ENCODE data around the gene MYPOP. TPM values are rescaled to one million over a fixed set of nuclear protein-coding genes. Genes with fewer than 3 reads are reported as not detected.

Gene MYPOP
- total and polyA plus RNA-seq, 9 of the 15 experiments (the other 6 are each of a cell fraction or from before 2014, with no cell fraction given): 0.32 to 7.6 (median 1.6) TPM

GRCh38 chr19:45901912-45902650 lies at the start of gene MYPOP (continued):
- TF ChIP-seq, protein P1, sequence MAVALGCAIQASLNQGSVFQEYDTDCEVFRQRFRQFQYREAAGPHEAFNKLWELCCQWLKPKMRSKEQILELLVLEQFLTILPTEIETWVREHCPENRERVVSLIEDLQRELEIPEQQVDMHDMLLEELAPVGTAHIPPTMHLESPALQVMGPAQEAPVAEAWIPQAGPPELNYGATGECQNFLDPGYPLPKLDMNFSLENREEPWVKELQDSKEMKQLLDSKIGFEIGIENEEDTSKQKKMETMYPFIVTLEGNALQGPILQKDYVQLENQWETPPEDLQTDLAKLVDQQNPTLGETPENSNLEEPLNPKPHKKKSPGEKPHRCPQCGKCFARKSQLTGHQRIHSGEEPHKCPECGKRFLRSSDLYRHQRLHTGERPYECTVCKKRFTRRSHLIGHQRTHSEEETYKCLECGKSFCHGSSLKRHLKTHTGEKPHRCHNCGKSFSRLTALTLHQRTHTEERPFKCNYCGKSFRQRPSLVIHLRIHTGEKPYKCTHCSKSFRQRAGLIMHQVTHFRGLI (CRISPR knock-in tag; IDR thresholded peaks at IDR 0.05): peak; percentile 96; the same call in 1 of the 2 replicates
- TF ChIP-seq, protein P2, sequence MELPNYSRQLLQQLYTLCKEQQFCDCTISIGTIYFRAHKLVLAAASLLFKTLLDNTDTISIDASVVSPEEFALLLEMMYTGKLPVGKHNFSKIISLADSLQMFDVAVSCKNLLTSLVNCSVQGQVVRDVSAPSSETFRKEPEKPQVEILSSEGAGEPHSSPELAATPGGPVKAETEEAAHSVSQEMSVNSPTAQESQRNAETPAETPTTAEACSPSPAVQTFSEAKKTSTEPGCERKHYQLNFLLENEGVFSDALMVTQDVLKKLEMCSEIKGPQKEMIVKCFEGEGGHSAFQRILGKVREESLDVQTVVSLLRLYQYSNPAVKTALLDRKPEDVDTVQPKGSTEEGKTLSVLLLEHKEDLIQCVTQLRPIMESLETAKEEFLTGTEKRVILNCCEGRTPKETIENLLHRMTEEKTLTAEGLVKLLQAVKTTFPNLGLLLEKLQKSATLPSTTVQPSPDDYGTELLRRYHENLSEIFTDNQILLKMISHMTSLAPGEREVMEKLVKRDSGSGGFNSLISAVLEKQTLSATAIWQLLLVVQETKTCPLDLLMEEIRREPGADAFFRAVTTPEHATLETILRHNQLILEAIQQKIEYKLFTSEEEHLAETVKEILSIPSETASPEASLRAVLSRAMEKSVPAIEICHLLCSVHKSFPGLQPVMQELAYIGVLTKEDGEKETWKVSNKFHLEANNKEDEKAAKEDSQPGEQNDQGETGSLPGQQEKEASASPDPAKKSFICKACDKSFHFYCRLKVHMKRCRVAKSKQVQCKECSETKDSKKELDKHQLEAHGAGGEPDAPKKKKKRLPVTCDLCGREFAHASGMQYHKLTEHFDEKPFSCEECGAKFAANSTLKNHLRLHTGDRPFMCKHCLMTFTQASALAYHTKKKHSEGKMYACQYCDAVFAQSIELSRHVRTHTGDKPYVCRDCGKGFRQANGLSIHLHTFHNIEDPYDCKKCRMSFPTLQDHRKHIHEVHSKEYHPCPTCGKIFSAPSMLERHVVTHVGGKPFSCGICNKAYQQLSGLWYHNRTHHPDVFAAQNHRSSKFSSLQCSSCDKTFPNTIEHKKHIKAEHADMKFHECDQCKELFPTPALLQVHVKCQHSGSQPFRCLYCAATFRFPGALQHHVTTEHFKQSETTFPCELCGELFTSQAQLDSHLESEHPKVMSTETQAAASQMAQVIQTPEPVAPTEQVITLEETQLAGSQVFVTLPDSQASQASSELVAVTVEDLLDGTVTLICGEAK (IDR thresholded peaks at IDR 0.05): peak; percentile 63
- TF ChIP-seq, protein P2 (CRISPR knock-in tag; IDR thresholded peaks at IDR 0.05): no peak
- TF ChIP-seq SRSF7 (optimal IDR thresholded peaks at IDR 0.05; ENCODE audit: low read depth, low read length): no peak
- no peak for TF ChIP-seq SRSF9 (IDR thresholded peaks at IDR 0.05; ENCODE audit: borderline replicate concordance, low read depth, low read length)
- TF ChIP-seq ARID2 (IDR thresholded peaks at IDR 0.05): no peak
- TF ChIP-seq PHF21A (IDR thresholded peaks at IDR 0.05; ENCODE audit: borderline replicate concordance, low read depth): no peak
- peak; percentile 66 for TF ChIP-seq ZFX (CRISPR knock-in tag; IDR thresholded peaks at IDR 0.05)
- TF ChIP-seq ASH1L (IDR thresholded peaks at IDR 0.05; ENCODE audit: borderline replicate concordance, low read depth, partially characterized antibody): no peak
- TF ChIP-seq, protein P3, sequence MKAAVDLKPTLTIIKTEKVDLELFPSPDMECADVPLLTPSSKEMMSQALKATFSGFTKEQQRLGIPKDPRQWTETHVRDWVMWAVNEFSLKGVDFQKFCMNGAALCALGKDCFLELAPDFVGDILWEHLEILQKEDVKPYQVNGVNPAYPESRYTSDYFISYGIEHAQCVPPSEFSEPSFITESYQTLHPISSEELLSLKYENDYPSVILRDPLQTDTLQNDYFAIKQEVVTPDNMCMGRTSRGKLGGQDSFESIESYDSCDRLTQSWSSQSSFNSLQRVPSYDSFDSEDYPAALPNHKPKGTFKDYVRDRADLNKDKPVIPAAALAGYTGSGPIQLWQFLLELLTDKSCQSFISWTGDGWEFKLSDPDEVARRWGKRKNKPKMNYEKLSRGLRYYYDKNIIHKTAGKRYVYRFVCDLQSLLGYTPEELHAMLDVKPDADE (conservative IDR thresholded peaks at IDR 0.05; ENCODE audit: control insufficient read depth, low read depth, low read length): peak; percentile 48; the same call in 1 of the 2 replicates
- no peak for TF ChIP-seq MEF2A (IDR thresholded peaks at IDR 0.05; ENCODE audit: control insufficient read depth, low read depth, low read length)
- TF ChIP-seq CHCHD3 (CRISPR knock-in tag; IDR thresholded peaks at IDR 0.05): no peak
- no peak for TF ChIP-seq XRCC4 (IDR thresholded peaks at IDR 0.05; ENCODE audit: extremely low read depth, insufficient read depth, insufficient read length)
- TF ChIP-seq ZNF282 (CRISPR knock-in tag; IDR thresholded peaks at IDR 0.05): no peak
- TF ChIP-seq NR2C2 (CRISPR knock-in tag; IDR thresholded peaks at IDR 0.05): no peak
- TF ChIP-seq NR2C2 (tag; IDR thresholded peaks at IDR 0.05): 0 out of 2 replicates have a peak, but pooled peaks have one; percentile 35
- no peak for TF ChIP-seq HEY1 (CRISPR knock-in tag; IDR thresholded peaks at IDR 0.05; ENCODE audit: borderline replicate concordance)
